Ovary (tissue), 9 donors: ENCODE measurements around the gene LNPEP. TPM values are rescaled to one million over a fixed set of nuclear protein-coding genes. Genes with fewer than 3 reads are reported as not detected.
A peak's percentile ranks its signal among the peaks of the same experiment; 100 is the strongest.

Experiments
- DNase-seq, 5 donors: peaks; one replicate each; pipeline ENCODE4 v3.0.0-alpha.2; 2019 to 2020
- H3K27ac ChIP-seq, 2 donors: fragments of 200-600 bp; one replicate each; pipeline versions ENCODE4 v1.5.1 to v1.8.0; 2019 to 2022
- H3K27me3 ChIP-seq: fragments of 200-600 bp; one replicate; pipeline ENCODE4 v1.8.0; 2022
- H3K36me3 ChIP-seq: fragments of 200-600 bp; sonication (generic); one replicate; pipeline ENCODE4 v1.5.1; 2019
- H3K4me1 ChIP-seq: one replicate; pipeline ENCODE4 v1.8.1; 2013; ENCODE audit warnings: mild to moderate bottlenecking, moderate library complexity; ENCODE audit not compliant: insufficient read depth
- H3K4me3 ChIP-seq: fragments of 200-600 bp; sonication (generic); one replicate; pipeline ENCODE4 v1.5.1; 2017
- H3K9me3 ChIP-seq, 2 donors: fragments of 200-600 bp in 1 of 2; sonication (generic) in 1 of 2; one replicate each; pipeline versions ENCODE4 v1.5.1 to v1.8.1; 2013 to 2019; ENCODE audit warnings: mild to moderate bottlenecking in 1 of 2, moderate library complexity in 1 of 2
- EP300 ChIP-seq: sonication (generic); formaldehyde crosslinking; IDR thresholded peaks from one replicate; pipeline ENCODE4 v1.6.1; 2017; ENCODE audit warnings: antibody characterized with exemption
- POLR2A ChIP-seq: fragments of 450-650 bp; IDR thresholded peaks from one replicate; pipeline ENCODE4 v1.6.1; 2017; ENCODE audit warnings: antibody characterized with exemption, mild to moderate bottlenecking, moderate library complexity
- WGBS, 3 donors: extraction: QIAGEN DNeasy Blood & Tissue Kit in 1 of 3; methylation state at CpG; one replicate each; pipeline versions ENCODE4 v1.1.5 to v1.1.7; 2013 to 2017; 5-methylcytosine and 5-hydroxymethylcytosine counted together
- intact Hi-C, 4 donors: fragments of 100-400 bp; cut with DNase I; formaldehyde crosslinking; loops; one replicate each; pipeline versions ENCODE4 v1.11.0 to v1.15.1; 2022 to 2023
- polyA plus RNA-seq, 2 donors: library from polyadenylated mRNA; stranded (reverse); fragments of 200-250 nt in 1 of 2; fragments of 350-450 nt in 1 of 2; fragmentation: Illumina TruSeq in 1 of 2; extraction: RNeasy Lipid Tissue Mini Kit (QIAGEN cat#74804) in 1 of 2; gene quantifications; one replicate each; pipeline ENCODE4 v1.2.3, GENCODE V29; 2013 to 2014
- total RNA-seq, 7 donors: library from RNA; depleted of rRNA in 2 of 7; stranded (reverse); fragments of >200 nt in 2 of 7; fragmentation: NEBNext Ultra II Directional in 3 of 7; extraction: Animal tissue kit (Norgen Biotek cat#: 25700) in 3 of 7; gene quantifications; one replicate each; pipeline versions ENCODE4 v1.1.0 to v1.2.4, GENCODE V29; 2016 to 2023
- TF ChIP-seq, protein P1 (sequence below), 3 donors: fragments of 450-650 bp in 2 of 3; fragments of 200-600 bp in 1 of 3; IDR thresholded peaks; one replicate each; pipeline versions ENCODE4 v1.5.1 to v1.8.0; 2016 to 2022; ENCODE audit warnings: antibody characterized with exemption in 3 of 3, mild to moderate bottlenecking in 1 of 3
- donor health status: DM: no; HTN: no; CAD: no; lungs with moderate emphysema.
- donor health status: DM: no; HTN: no; CAD: no.
- donor health status: Bipolar disorder and iron deficiency.
- donor health status: DM: yes; HTN: yes; CAD: no.
- donor health status: DM: no; HTN: no; CAD: no.
- donor health status: DM: yes; HTN: yes; CAD: no.

Gene LNPEP
- total and polyA plus RNA-seq, 9 donors = 7.6 to 45.5 (median 32.3) TPM

DNA sequence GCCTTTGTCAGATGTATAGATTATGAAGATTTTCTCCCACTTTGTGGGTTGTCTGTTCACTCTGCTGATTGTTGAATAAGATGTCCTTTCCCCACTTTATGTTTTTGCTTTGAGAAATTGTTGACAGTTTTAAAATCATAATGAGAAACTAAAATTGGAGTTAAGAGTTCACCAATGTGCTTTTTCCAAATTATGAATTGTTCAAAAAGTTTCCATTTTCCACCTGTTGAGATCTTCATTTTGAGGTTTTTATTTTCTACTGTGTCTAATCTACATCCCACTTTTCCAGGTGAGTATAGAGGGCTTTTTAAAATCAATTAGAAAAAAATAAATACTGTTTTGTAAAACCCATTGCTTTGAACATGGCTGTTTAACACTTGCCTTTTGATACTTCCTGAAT lies 55.8 kb downstream of the LNPEP start:
- TF ChIP-seq EP300 (no peak), POLR2A (no peak)
- TF ChIP-seq, protein P1, sequence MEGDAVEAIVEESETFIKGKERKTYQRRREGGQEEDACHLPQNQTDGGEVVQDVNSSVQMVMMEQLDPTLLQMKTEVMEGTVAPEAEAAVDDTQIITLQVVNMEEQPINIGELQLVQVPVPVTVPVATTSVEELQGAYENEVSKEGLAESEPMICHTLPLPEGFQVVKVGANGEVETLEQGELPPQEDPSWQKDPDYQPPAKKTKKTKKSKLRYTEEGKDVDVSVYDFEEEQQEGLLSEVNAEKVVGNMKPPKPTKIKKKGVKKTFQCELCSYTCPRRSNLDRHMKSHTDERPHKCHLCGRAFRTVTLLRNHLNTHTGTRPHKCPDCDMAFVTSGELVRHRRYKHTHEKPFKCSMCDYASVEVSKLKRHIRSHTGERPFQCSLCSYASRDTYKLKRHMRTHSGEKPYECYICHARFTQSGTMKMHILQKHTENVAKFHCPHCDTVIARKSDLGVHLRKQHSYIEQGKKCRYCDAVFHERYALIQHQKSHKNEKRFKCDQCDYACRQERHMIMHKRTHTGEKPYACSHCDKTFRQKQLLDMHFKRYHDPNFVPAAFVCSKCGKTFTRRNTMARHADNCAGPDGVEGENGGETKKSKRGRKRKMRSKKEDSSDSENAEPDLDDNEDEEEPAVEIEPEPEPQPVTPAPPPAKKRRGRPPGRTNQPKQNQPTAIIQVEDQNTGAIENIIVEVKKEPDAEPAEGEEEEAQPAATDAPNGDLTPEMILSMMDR (IDR thresholded peaks at IDR 0.05) = no peak
- H3K27me3 ChIP-seq = no peaks in the 10 kb centered on the region
- H3K36me3 ChIP-seq = no peaks in the 10 kb centered on the region
- H3K4me1 ChIP-seq = no peaks in the 10 kb centered on the region
- DNase-seq = no peak
- no peaks in the 10 kb centered on the region for H3K9me3 ChIP-seq
- no peak overlapping the region for H3K4me3 ChIP-seq
- H3K27ac ChIP-seq = no peak overlapping the region
- intact Hi-C loops = no loop called here

DNA sequence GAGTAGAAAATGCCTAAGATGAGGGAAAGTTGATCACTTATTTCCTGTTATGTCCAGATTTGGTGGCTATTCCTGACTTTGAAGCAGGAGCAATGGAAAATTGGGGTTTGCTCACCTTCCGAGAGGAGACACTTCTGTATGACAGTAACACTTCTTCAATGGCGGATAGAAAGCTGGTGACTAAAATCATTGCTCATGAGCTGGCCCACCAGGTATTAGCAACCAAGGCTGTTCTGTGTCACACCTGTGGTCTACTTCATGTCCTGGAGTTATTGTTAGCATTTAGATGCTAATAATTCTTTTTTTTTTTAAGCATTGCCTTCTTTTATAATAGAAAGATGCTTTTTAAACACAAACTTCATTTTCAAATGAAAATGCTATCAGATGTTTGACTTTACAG lies 57.9 kb downstream of the LNPEP start:
- intact Hi-C loops = no loop called here
- Histone ChIP-seq H3K36me3 (no peaks in the 10 kb centered on the region), H3K4me1 (no peaks in the 10 kb centered on the region), H3K27me3 (no peaks in the 10 kb centered on the region), H3K9me3 (no peaks in the 10 kb centered on the region), H3K4me3 (no peak overlapping the region), H3K27ac (no peak overlapping the region)
- WGBS, 3 donors = 96 to 98% (median 98%) methylated on average over 2 of the region's 2 CpGs
- TF ChIP-seq POLR2A (no peak), EP300 (no peak)
- TF ChIP-seq, protein P1 (IDR thresholded peaks at IDR 0.05) = no peak
- no peak for DNase-seq

- TF ChIP-seq EP300 = no peak
- no peak for TF ChIP-seq POLR2A
- TF ChIP-seq, protein P1 (IDR thresholded peaks at IDR 0.05) = no peak
- Histone ChIP-seq H3K4me1 (no peaks in the 10 kb centered on the region), H3K4me3 (no peak overlapping the region), H3K27me3 (no peaks in the 10 kb centered on the region), H3K27ac (no peak overlapping the region), H3K9me3 (no peaks in the 10 kb centered on the region), H3K36me3 (no peaks in the 10 kb centered on the region)
- intact Hi-C loops = no loop called here
- 95 to 96% (median 96%) methylated on average over 3 of the region's 3 CpGs for WGBS, 3 donors
- no peak for DNase-seq
Measured at GRCh38 chr5:96994493-96994892, 58.6 kb downstream of the LNPEP start.

DNA sequence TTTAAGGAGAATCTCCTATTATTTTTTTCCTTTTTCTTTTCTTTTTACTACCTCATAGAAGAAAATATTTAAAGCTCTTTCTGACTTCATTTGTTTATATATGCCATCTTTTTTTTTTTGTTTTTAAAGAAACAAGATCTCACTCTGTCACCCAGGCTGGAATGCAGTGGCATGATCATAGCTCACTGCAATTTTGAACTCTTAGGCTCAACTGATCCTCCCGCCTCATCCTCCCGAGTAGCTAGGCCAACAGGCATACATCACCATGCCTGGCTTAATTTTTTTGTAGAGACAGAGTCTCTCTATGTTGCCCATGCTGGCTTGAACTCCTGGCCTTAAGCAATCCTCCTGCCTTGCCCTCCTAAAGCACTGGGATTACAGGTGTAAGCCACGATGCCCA lies 59.5 kb downstream of the LNPEP start:
- intact Hi-C loops = no loop called here
- H3K27ac ChIP-seq = no peak overlapping the region
- no peaks in the 10 kb centered on the region for H3K4me1 ChIP-seq
- no peak for DNase-seq
- no peak overlapping the region for H3K4me3 ChIP-seq
- H3K9me3 ChIP-seq = no peaks in the 10 kb centered on the region
- H3K27me3 ChIP-seq = no peaks in the 10 kb centered on the region
- WGBS, 3 donors = 77 to 80% (median 78%) methylated on average over 3 of the region's 3 CpGs
- H3K36me3 ChIP-seq = no peaks in the 10 kb centered on the region
- TF ChIP-seq POLR2A = no peak
- no peak for TF ChIP-seq EP300

GRCh38 chr5:96997265-96997859 lies 61.5 kb downstream of the LNPEP start:
- Histone ChIP-seq H3K36me3 (no peaks in the 10 kb centered on the region), H3K27ac (no peak overlapping the region), H3K27me3 (no peaks in the 10 kb centered on the region), H3K4me3 (no peak overlapping the region), H3K9me3 (no peaks in the 10 kb centered on the region), H3K4me1 (no peaks in the 10 kb centered on the region)
- intact Hi-C loops = no loop called here
- TF ChIP-seq, protein P1 (IDR thresholded peaks at IDR 0.05) = peak in 2 of 3 donors; percentile 18 to 53
- TF ChIP-seq POLR2A = no peak
- WGBS, 3 donors = 49 to 56% (median 54%) methylated on average over 2 of the region's 2 CpGs
- DNase-seq = no peak
